Bronchus fibroblast of lung (primary cell): ENCODE results near the gene USP10. TPM values are rescaled to one million over a fixed set of nuclear protein-coding genes. Genes with fewer than 3 reads are reported as not detected.

Experiments
- total RNA-seq: library from RNA; depleted of rRNA; stranded (reverse); fragments of >200 nt; gene quantifications from 2 replicates; pipeline ENCODE4 v1.2.3, GENCODE V29; 2015

The USP10 gene
- 49.9 and 53.8 TPM in 2 replicates for total RNA-seq

GRCh38 chr16:84699712-84700445, at the start of gene USP10:
Gene USP10 (plus strand): TSS chr16:84700000. CDS start chr16:84700091, 91 bp downstream.

GRCh38 chr16:84819644-84820304, 120.0 kb downstream of the USP10 start, which contains the start of gene CRISPLD2:
Gene CRISPLD2 (plus strand): TSS chr16:84819985. CDS start chr16:84838496, 18,511 bp downstream.

Other genes with a start within 250 kb of the USP10 start
- gene MEAK7, start 195.3 kb upstream of the USP10 start, total RNA-seq, result 11.3 and 12.0 TPM in 2 replicates
- 304 and 327 TPM in 2 replicates for gene COTL1, start 81.9 kb upstream of the USP10 start, total RNA-seq
- 30.8 and 31.8 TPM in 2 replicates for gene KLHL36, start 51.5 kb upstream of the USP10 start, total RNA-seq
- gene CRISPLD2, start 120.0 kb downstream of the USP10 start, total RNA-seq, result 59.3 and 75.3 TPM in 2 replicates